Loucy (cell line): Measurements from ENCODE around the gene NXPH1.

ENCODE experiments used
- H2AFZ ChIP-seq: fragments of 200-600 bp; sonication (generic); 2 replicates; pipeline ENCODE4 v1.6.0; 2016; ENCODE audit warnings: antibody characterized with exemption, mild to moderate bottlenecking, low read length, moderate library complexity
- H3F3A ChIP-seq: fragments of 200-600 bp; 2 replicates; pipeline ENCODE4 v1.6.0; 2016; ENCODE audit warnings: antibody characterized with exemption, low read depth, mild to moderate bottlenecking
- H3K27me3 ChIP-seq: fragments of 200-600 bp; sonication (generic); 2 replicates; pipeline ENCODE4 v1.6.1; 2014; ENCODE audit warnings: low read length, mild to moderate bottlenecking; ENCODE audit not compliant: insufficient read depth, poor library complexity, severe bottlenecking
- H3K36me3 ChIP-seq: fragments of 200-600 bp; sonication (generic); 2 replicates; pipeline ENCODE4 v1.6.1; 2016; ENCODE audit warnings: low read length; ENCODE audit not compliant: insufficient read depth
- H3K4me1 ChIP-seq: fragments of 200-600 bp; sonication (generic); 2 replicates; pipeline ENCODE4 v1.5.1; 2014; ENCODE audit warnings: low read length, mild to moderate bottlenecking; ENCODE audit not compliant: insufficient read depth, poor library complexity, severe bottlenecking
- H3K4me2 ChIP-seq: fragments of 200-600 bp; sonication (generic); 2 replicates; pipeline ENCODE4 v1.6.0; 2014; ENCODE audit warnings: antibody characterized with exemption, low read length, low read depth, mild to moderate bottlenecking; ENCODE audit not compliant: poor library complexity, severe bottlenecking
- H3K4me3 ChIP-seq: fragments of 200-600 bp; sonication (generic); 2 replicates; pipeline ENCODE4 v1.5.1; 2014; ENCODE audit warnings: low read length, mild to moderate bottlenecking, mixed read lengths; ENCODE audit not compliant: poor library complexity, severe bottlenecking
- H3K79me2 ChIP-seq: fragments of 200-600 bp; sonication (generic); 2 replicates; pipeline ENCODE4 v1.6.1; 2014; ENCODE audit warnings: low read length; ENCODE audit not compliant: insufficient read depth
- H3K9ac ChIP-seq: fragments of 200-600 bp; sonication (generic); 2 replicates; pipeline ENCODE4 v1.6.0; 2014; ENCODE audit warnings: mild to moderate bottlenecking, low read depth, low read length, moderate library complexity; ENCODE audit not compliant: poor library complexity, severe bottlenecking
- H3K9me2 ChIP-seq: fragments of 200-600 bp; sonication (generic); replicated peaks from 2 replicates; pipeline ENCODE4 v1.6.1; 2016; ENCODE audit warnings: low read depth, low read length, mixed read lengths
- H3K9me3 ChIP-seq: fragments of 200-600 bp; sonication (generic); 2 replicates; pipeline ENCODE4 v1.6.1; 2014; ENCODE audit warnings: mild to moderate bottlenecking, antibody characterized with exemption, low read length, low read depth; ENCODE audit not compliant: insufficient read depth
- H4K20me1 ChIP-seq: fragments of 200-600 bp; sonication (generic); 2 replicates; pipeline ENCODE4 v1.6.0; 2014; ENCODE audit warnings: antibody characterized with exemption, low read length, mild to moderate bottlenecking; ENCODE audit not compliant: insufficient read depth, poor library complexity, severe bottlenecking
- EZH2phosphoT487 ChIP-seq: fragments of 200-600 bp; IDR thresholded peaks from 2 replicates; pipeline ENCODE4 v1.6.1; 2018; ENCODE audit warnings: antibody characterized with exemption, mild to moderate bottlenecking, moderate library complexity, borderline replicate concordance
- TF ChIP-seq, protein P1 (sequence below): fragments of 200-600 bp; sonication (generic); conservative IDR thresholded peaks from 2 replicates; pipeline ENCODE4 v1.5.1; 2014; ENCODE audit warnings: mild to moderate bottlenecking, antibody characterized with exemption, low read length

The NXPH1 gene

DNA sequence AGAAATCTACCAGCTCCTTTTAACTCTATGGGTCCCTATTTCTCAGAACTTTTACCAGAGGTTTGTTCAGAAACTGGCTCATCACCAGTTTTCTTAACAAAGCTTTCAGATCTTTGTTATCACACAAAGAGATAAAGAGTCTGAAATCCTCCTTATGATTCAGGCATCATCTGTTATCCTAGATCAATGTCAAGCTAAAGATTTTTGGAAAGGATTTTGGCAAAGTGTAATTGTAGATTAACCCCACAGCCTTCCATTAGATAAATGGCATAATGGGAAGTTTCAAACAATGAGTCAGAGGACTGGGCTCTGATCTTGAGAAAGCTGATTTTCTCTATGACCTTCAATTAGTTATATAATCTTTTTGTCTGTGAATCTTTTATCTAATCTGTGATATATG, 192.2 kb downstream of the NXPH1 start:
- H3K36me3 ChIP-seq = no peaks in the 10 kb centered on the region
- H3K4me1 ChIP-seq = no peaks in the 10 kb centered on the region
- no peak overlapping the region for H3K4me3 ChIP-seq
- H3K9ac ChIP-seq = no peak overlapping the region
- no peaks in the 10 kb centered on the region for H4K20me1 ChIP-seq
- no peak overlapping the region for H2AFZ ChIP-seq
- H3K9me2 ChIP-seq = no peaks in the 10 kb centered on the region
- no peaks in the 10 kb centered on the region for H3K9me3 ChIP-seq
- no peaks in the 10 kb centered on the region for H3K79me2 ChIP-seq
- H3F3A ChIP-seq = no peaks in the 10 kb centered on the region
- H3K4me2 ChIP-seq = no peak overlapping the region
- no peak for TF ChIP-seq EZH2phosphoT487
- TF ChIP-seq, protein P1, sequence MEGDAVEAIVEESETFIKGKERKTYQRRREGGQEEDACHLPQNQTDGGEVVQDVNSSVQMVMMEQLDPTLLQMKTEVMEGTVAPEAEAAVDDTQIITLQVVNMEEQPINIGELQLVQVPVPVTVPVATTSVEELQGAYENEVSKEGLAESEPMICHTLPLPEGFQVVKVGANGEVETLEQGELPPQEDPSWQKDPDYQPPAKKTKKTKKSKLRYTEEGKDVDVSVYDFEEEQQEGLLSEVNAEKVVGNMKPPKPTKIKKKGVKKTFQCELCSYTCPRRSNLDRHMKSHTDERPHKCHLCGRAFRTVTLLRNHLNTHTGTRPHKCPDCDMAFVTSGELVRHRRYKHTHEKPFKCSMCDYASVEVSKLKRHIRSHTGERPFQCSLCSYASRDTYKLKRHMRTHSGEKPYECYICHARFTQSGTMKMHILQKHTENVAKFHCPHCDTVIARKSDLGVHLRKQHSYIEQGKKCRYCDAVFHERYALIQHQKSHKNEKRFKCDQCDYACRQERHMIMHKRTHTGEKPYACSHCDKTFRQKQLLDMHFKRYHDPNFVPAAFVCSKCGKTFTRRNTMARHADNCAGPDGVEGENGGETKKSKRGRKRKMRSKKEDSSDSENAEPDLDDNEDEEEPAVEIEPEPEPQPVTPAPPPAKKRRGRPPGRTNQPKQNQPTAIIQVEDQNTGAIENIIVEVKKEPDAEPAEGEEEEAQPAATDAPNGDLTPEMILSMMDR = no peak
- no peaks in the 10 kb centered on the region for H3K27me3 ChIP-seq

DNA sequence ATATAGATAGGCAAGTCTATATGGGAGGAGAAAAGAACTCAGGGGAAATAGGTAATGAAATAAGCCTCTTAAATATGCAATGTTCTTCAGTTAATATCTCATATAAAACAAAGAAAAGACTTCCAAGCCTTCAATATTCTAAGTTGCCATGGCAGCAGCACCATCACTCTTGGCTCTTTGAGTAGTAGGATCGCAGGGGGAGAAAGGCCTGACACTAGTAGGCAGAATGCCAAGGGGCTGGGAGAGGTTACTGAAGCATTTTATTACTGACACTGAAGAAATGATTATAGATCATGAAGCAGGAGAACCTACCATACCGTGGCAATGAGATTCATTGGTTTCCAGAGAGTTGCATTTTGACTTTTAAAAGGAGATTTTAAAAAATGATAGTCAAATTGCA, 193.9 kb downstream of the NXPH1 start:
- Histone ChIP-seq H3K27me3 (no peaks in the 10 kb centered on the region), H3K9me3 (no peaks in the 10 kb centered on the region), H3K4me2 (no peak overlapping the region), H3K36me3 (no peaks in the 10 kb centered on the region), H3K79me2 (no peaks in the 10 kb centered on the region), H2AFZ (no peak overlapping the region), H3K4me3 (no peak overlapping the region), H4K20me1 (no peaks in the 10 kb centered on the region), H3K9me2 (no peaks in the 10 kb centered on the region), H3K9ac (no peak overlapping the region), H3K4me1 (no peaks in the 10 kb centered on the region), H3F3A (no peaks in the 10 kb centered on the region)
- TF ChIP-seq, protein P1 = no peak

DNA sequence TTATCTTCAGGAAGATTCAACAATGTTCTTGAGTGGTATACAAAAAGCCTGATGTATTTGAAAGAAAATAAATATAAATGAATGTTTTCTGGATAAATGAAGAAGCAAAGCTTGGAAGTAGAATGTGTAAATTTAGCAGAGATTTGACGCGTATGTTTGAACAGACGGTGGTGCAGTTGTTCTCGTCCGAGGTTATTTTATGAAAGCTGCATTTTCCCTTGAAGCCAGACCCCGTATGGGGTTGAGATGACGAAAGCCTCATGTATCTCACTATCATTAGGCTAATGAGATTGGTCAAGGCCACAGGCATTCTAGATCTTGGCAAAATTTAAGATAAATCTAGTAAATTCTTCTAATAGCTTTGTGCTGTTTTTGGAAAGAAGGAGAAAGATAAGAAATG, 195.2 kb downstream of the NXPH1 start:
- TF ChIP-seq, protein P1 = no peak
- no peak for TF ChIP-seq EZH2phosphoT487
- Histone ChIP-seq H3K9me3 (no peaks in the 10 kb centered on the region), H3F3A (no peaks in the 10 kb centered on the region), H3K27me3 (no peaks in the 10 kb centered on the region), H3K4me3 (no peak overlapping the region), H3K4me2 (no peak overlapping the region), H3K9ac (no peak overlapping the region), H3K4me1 (no peaks in the 10 kb centered on the region), H2AFZ (no peak overlapping the region), H3K9me2 (no peaks in the 10 kb centered on the region), H4K20me1 (no peaks in the 10 kb centered on the region), H3K79me2 (no peaks in the 10 kb centered on the region), H3K36me3 (no peaks in the 10 kb centered on the region)
